IgD-negative memory B cell (primary cell): Measurements from ENCODE around the gene RPE. TPM values are rescaled to one million over a fixed set of nuclear protein-coding genes. Genes with fewer than 3 reads are reported as not detected.
A peak's percentile ranks its signal among the peaks of the same experiment; 100 is the strongest.

ENCODE experiments used
- H3K27ac Mint-ChIP-seq, 3 donors: one replicate each; pipeline ENCODE4 v1.8.0; 2020 to 2022; ENCODE audit warnings: mild to moderate bottlenecking in 3 of 3, mixed read lengths in 3 of 3, moderate library complexity in 1 of 3
- H3K27me3 Mint-ChIP-seq: one replicate; pipeline ENCODE4 v1.8.0; 2021; ENCODE audit warnings: mixed read lengths
- H3K36me3 Mint-ChIP-seq: one replicate; pipeline ENCODE4 v1.8.0; 2020; ENCODE audit warnings: mild to moderate bottlenecking, mixed read lengths
- H3K4me1 Mint-ChIP-seq, 3 donors: one replicate each; pipeline ENCODE4 v1.8.0; 2020 to 2022; ENCODE audit warnings: mixed read lengths in 3 of 3, mild to moderate bottlenecking in 1 of 3
- H3K4me3 Mint-ChIP-seq, 4 donors: one replicate each; pipeline ENCODE4 v1.8.0; 2020 to 2022; ENCODE audit warnings: mild to moderate bottlenecking in 4 of 4, mixed read lengths in 4 of 4, moderate library complexity in 3 of 4
- H3K9me3 Mint-ChIP-seq, 3 donors: one replicate each; pipeline ENCODE4 v1.8.0; 2020 to 2021; ENCODE audit warnings: mixed read lengths in 3 of 3, mild to moderate bottlenecking in 1 of 3
- polyA plus RNA-seq: library from polyadenylated mRNA; unstranded; fragments of 300-500 nt; fragmentation: Illumina TruSeq; gene quantifications from one replicate; pipeline ENCODE4 v1.2.3, GENCODE V29; 2021

Gene RPE
- polyA plus RNA-seq, 1 donor from 2014 or later: 16.4 TPM

- H3K9me3 Mint-ChIP-seq: peaks cover 0 to 4% (median 0%) of the 10 kb centered on the region in 3 donors
- H3K36me3 Mint-ChIP-seq: peaks cover 3% of the 10 kb centered on the region
- no peak overlapping the region for H3K27ac Mint-ChIP-seq
- no peaks in the 10 kb centered on the region for H3K27me3 Mint-ChIP-seq
- H3K4me3 Mint-ChIP-seq: no peak overlapping the region
- peaks cover 0 to 4% (median 2%) of the 10 kb centered on the region in 3 donors for H3K4me1 Mint-ChIP-seq
Measured at GRCh38 chr2:210034087-210034683, 31.7 kb downstream of the RPE start.

DNA sequence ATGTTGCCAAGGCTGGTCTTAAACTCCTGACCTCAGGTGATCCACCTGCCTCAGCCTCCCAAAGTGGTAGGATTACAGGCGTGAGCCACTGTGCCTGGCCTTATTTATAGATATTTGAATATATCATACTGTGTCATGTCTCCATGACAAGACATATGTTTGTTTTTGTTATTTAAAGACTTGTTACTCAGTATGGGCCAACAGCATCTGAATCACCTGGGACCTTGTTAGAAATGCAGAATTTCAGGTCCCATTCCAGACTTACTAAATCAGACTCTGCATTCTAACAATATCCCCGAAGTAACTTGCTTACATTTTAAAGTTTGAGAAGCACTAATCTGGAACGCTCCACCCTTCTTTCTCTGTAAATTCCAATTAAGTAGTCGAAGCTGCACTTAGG lies 33.2 kb downstream of the RPE start:
- H3K4me3 Mint-ChIP-seq: no peak overlapping the region
- H3K9me3 Mint-ChIP-seq: peaks cover 0 to 4% (median 0%) of the 10 kb centered on the region in 3 donors
- peaks cover 0 to 4% (median 2%) of the 10 kb centered on the region in 3 donors for H3K4me1 Mint-ChIP-seq
- no peaks in the 10 kb centered on the region for H3K27me3 Mint-ChIP-seq
- H3K36me3 Mint-ChIP-seq: peaks cover 3% of the 10 kb centered on the region
- peak overlapping the region in 1 of 3 donors; percentile 69 for H3K27ac Mint-ChIP-seq

GRCh38 chr2:210038078-210038477 lies 35.6 kb downstream of the RPE start:
- no peak overlapping the region for H3K4me3 Mint-ChIP-seq
- H3K9me3 Mint-ChIP-seq: peaks cover 0 to 4% (median 0%) of the 10 kb centered on the region in 3 donors
- no peak overlapping the region for H3K27ac Mint-ChIP-seq
- peaks cover 0 to 4% (median 2%) of the 10 kb centered on the region in 3 donors for H3K4me1 Mint-ChIP-seq
- H3K36me3 Mint-ChIP-seq: peaks cover 7% of the 10 kb centered on the region
- H3K27me3 Mint-ChIP-seq: no peaks in the 10 kb centered on the region

- peaks cover 11% of the 10 kb centered on the region for H3K36me3 Mint-ChIP-seq
- H3K4me1 Mint-ChIP-seq: no peaks in the 10 kb centered on the region
Measured at GRCh38 chr2:210046851-210047500, 44.5 kb downstream of the RPE start.

GRCh38 chr2:210049831-210050230 lies 47.4 kb downstream of the RPE start:
- Mint-ChIP-seq H3K4me1 (no peaks in the 10 kb centered on the region), H3K27ac (no peak overlapping the region), H3K4me3 (no peak overlapping the region), H3K27me3 (no peaks in the 10 kb centered on the region), H3K9me3 (peaks cover 0 to 14% (median 5%) of the 10 kb centered on the region in 3 donors), H3K36me3 (peaks cover 11% of the 10 kb centered on the region)

More at GRCh38 chr2:210046851-210047500, 44.5 kb downstream of the RPE start:
- Mint-ChIP-seq H3K9me3 (peaks cover 0 to 10% (median 2%) of the 10 kb centered on the region in 3 donors), H3K27ac (no peak overlapping the region), H3K27me3 (no peaks in the 10 kb centered on the region), H3K4me3 (no peak overlapping the region)

DNA sequence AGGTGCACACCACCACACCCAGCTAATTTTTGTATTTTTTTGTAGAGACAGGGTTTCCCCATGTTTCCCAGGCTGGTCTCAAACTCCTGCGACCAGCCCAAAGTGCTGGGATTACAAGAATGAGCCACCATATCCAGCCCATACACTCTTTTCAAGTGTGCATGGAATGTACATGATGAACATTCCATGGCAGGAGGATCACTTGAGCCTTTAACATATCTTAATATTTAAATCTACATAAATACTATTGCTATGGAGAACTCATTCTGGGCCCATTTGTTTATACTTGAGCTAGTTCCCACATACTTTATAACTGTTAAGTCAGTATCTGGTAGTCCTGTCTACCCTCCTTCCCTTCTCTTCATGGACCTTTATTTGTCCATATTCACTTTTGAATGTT lies 48.4 kb downstream of the RPE start:
- Mint-ChIP-seq H3K36me3 (peaks cover 6% of the 10 kb centered on the region), H3K4me1 (no peaks in the 10 kb centered on the region), H3K27ac (no peak overlapping the region), H3K4me3 (no peak overlapping the region), H3K9me3 (peaks cover 3 to 21% (median 5%) of the 10 kb centered on the region in 3 donors), H3K27me3 (no peaks in the 10 kb centered on the region)

- Mint-ChIP-seq H3K4me1 (no peaks in the 10 kb centered on the region), H3K9me3 (peaks cover 5 to 23% (median 6%) of the 10 kb centered on the region in 3 donors), H3K4me3 (no peak overlapping the region), H3K27ac (no peak overlapping the region), H3K27me3 (no peaks in the 10 kb centered on the region), H3K36me3 (peaks cover 2% of the 10 kb centered on the region)
Measured at GRCh38 chr2:210054696-210055095, 52.3 kb downstream of the RPE start.

- Mint-ChIP-seq H3K27me3 (no peaks in the 10 kb centered on the region), H3K9me3 (peaks cover 5 to 23% (median 6%) of the 10 kb centered on the region in 3 donors), H3K36me3 (peaks cover 2% of the 10 kb centered on the region), H3K4me1 (no peaks in the 10 kb centered on the region), H3K4me3 (peak overlapping the region in 1 of 4 donors; percentile 24), H3K27ac (no peak overlapping the region)
Measured at GRCh38 chr2:210055825-210056224, 53.4 kb downstream of the RPE start.

DNA sequence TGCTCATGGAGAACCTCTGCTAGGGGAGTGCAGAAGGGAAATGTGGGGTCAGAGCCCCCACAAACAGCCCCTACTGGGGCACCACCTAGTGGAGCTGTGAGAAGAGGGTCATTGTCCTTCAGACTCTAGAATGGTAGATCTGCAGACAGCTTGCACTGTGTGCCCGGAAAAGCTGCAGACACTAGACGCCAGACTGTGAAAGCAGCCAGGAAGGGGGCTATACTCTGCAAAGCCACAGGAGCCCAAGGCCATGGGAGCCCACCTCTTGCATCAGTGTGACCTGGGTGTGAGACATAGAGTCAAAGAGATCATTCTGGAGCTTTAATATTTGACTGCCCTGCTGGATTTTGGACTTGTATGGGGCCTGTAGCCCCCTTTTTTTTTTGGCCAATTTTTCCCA lies 60.9 kb downstream of the RPE start:
- Mint-ChIP-seq H3K27ac (no peak overlapping the region), H3K36me3 (peaks cover 8% of the 10 kb centered on the region), H3K4me3 (no peak overlapping the region), H3K4me1 (peaks cover 0 to 2% (median 0%) of the 10 kb centered on the region in 3 donors), H3K27me3 (no peaks in the 10 kb centered on the region), H3K9me3 (peaks cover 0 to 1% (median 0%) of the 10 kb centered on the region in 3 donors)

Other genes with a start within 250 kb of the RPE start
- not detected for gene UNC80, start 230.8 kb upstream of the RPE start, polyA plus RNA-seq
- 0.90 TPM for gene KANSL1L, start 168.8 kb downstream of the RPE start, polyA plus RNA-seq
- not detected for gene ACADL, start 222.8 kb downstream of the RPE start, polyA plus RNA-seq